Fibroblast of lung (primary cell): ENCODE results near the gene FHDC1. TPM values are rescaled to one million over a fixed set of nuclear protein-coding genes. Genes with fewer than 3 reads are reported as not detected.

ENCODE experiments used
- DNase-seq, 2 donors: peaks; one replicate each; pipeline versions ENCODE4 v3.0.0 to v3.0.0-alpha.2; 2010; ENCODE audit warnings: low read depth in 2 of 2
- H2AFZ ChIP-seq: 2 replicates; pipeline ENCODE4 v1.5.1; 2012; ENCODE audit warnings: low read length, control low read depth, inconsistent platforms
- H3K27ac ChIP-seq: 2 replicates; pipeline ENCODE4 v1.5.1; 2011; ENCODE audit warnings: low read length, control low read depth; ENCODE audit not compliant: insufficient read depth
- H3K27me3 ChIP-seq: 2 replicates; pipeline ENCODE4 v1.5.1; 2011; ENCODE audit warnings: mild to moderate bottlenecking, low read length; ENCODE audit not compliant: control insufficient read depth, insufficient read depth
- H3K36me3 ChIP-seq: 2 replicates; pipeline ENCODE4 v1.5.1; 2011; ENCODE audit warnings: low read length; ENCODE audit not compliant: control insufficient read depth, insufficient read depth
- H3K4me1 ChIP-seq: 2 replicates; pipeline ENCODE4 v1.5.1; 2011; ENCODE audit warnings: low read length; ENCODE audit not compliant: control insufficient read depth, insufficient read depth; ENCODE audit errors: extremely low read depth
- H3K4me2 ChIP-seq: 2 replicates; pipeline ENCODE4 v1.5.1; 2011; ENCODE audit warnings: low read length, control low read depth; ENCODE audit not compliant: insufficient read depth; ENCODE audit errors: extremely low read depth
- H3K4me3 ChIP-seq, 4 experiments: fragments of 200-600 bp in 1 of 4; sonication (generic) in 1 of 4; replicated peaks in 1 of 4; 2 replicates each; pipeline ENCODE4 v1.5.1; 2011 to 2016; ENCODE audit warnings: low read length in 4 of 4, low read depth in 3 of 4, mild to moderate bottlenecking in 3 of 4, control low read depth in 2 of 4, inconsistent platforms in 1 of 4, mixed read lengths in 1 of 4; ENCODE audit not compliant: insufficient read depth in 1 of 4; ENCODE audit errors: control extremely low read depth in 1 of 4
- H3K79me2 ChIP-seq: 2 replicates; pipeline ENCODE4 v1.5.1; 2012; ENCODE audit warnings: mild to moderate bottlenecking, low read length, inconsistent platforms; ENCODE audit not compliant: control insufficient read depth, insufficient read depth
- H3K9ac ChIP-seq: 2 replicates; pipeline ENCODE4 v1.5.1; 2011; ENCODE audit warnings: mild to moderate bottlenecking, low read length, control low read depth; ENCODE audit not compliant: insufficient read depth
- H3K9me3 ChIP-seq: 2 replicates; pipeline ENCODE4 v1.5.1; 2012; ENCODE audit warnings: low read depth, low read length; ENCODE audit not compliant: control insufficient read depth, insufficient read depth
- H4K20me1 ChIP-seq: 2 replicates; pipeline ENCODE4 v1.5.1; 2011; ENCODE audit warnings: low read length; ENCODE audit not compliant: control insufficient read depth, insufficient read depth; ENCODE audit errors: extremely low read depth
- CTCF ChIP-seq, 2 donors: IDR thresholded peaks in 1 of 2; conservative IDR thresholded peaks in 1 of 2; 1 replicate in 1 of 2; 2 replicates in 1 of 2; pipeline ENCODE4 v1.5.1; 2011 to 2012; ENCODE audit warnings: low read length in 2 of 2, control low read depth in 1 of 2, inconsistent platforms in 1 of 2, low read depth in 1 of 2, mild to moderate bottlenecking in 1 of 2
- EZH2 ChIP-seq: IDR thresholded peaks from 2 replicates; pipeline ENCODE4 v1.5.1; 2012; ENCODE audit warnings: low read length, control low read depth, mild to moderate bottlenecking; ENCODE audit errors: missing control alignments
- polyA plus RNA-seq, 2 donors: library from polyadenylated mRNA; depleted of rRNA in 1 of 2; stranded (reverse) in 1 of 2; unstranded in 1 of 2; fragments of >200 nt; gene quantifications; 2 replicates each; pipeline ENCODE4 v1.2.1, GENCODE V29; 2011 to 2012; ENCODE audit warnings: missing spikeins in 1 of 2
- total RNA-seq: library from RNA; depleted of rRNA; stranded (reverse); fragments of >200 nt; gene quantifications from 2 replicates; pipeline ENCODE4 v1.2.1, GENCODE V29; 2014

Gene FHDC1
- total and polyA plus RNA-seq, 2 donors (not counting 1 experiment from before 2014, with no cell fraction given): 0.14 to 0.33 TPM

- no peaks in the 10 kb centered on the region for H3K79me2 ChIP-seq
- TF ChIP-seq EZH2: no peak
- TF ChIP-seq CTCF (conservative IDR thresholded peaks at IDR 0.05 in 1 of 2, IDR thresholded peaks at IDR 0.05 in 1 of 2; ENCODE audit: low read depth in 1 of 2, low read length in 2 of 2): no peak
- no peak overlapping the region for H3K4me3 ChIP-seq
- no peaks in the 10 kb centered on the region for H3K27me3 ChIP-seq
- H4K20me1 ChIP-seq: no peaks in the 10 kb centered on the region
- no peak overlapping the region for H3K4me2 ChIP-seq
- H3K36me3 ChIP-seq: no peaks in the 10 kb centered on the region
- H3K9me3 ChIP-seq: no peaks in the 10 kb centered on the region
- H3K27ac ChIP-seq: no peak overlapping the region
- H3K4me1 ChIP-seq: no peaks in the 10 kb centered on the region
- H2AFZ ChIP-seq: no peak overlapping the region
- no peak for DNase-seq
- H3K9ac ChIP-seq: no peak overlapping the region
These were observed 18.4 kb upstream of the FHDC1 start for GRCh38 chr4:152917543-152918395.

DNA sequence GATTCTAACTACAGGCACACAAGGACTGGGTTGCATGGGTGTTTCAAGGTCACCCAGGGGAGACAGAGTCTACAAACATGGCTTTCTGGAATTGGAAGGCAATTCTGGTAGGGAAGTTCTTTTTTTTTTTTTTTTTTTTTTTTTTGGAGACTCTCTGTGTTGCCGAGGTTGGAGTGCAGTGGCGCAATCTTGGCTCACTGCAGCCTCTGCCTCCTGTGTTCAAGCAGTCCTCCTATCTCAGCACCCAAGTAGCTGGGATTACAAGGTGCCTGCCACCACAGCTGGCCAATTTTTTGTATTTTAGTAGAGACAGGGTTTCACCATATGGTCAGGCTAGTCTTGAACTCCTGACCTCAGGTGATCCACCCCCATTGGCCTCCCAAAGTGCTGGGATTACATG is 16.3 kb upstream of the FHDC1 start:
- H3K4me2 ChIP-seq: no peak overlapping the region
- H3K36me3 ChIP-seq: no peaks in the 10 kb centered on the region
- no peaks in the 10 kb centered on the region for H3K9me3 ChIP-seq
- no peaks in the 10 kb centered on the region for H3K79me2 ChIP-seq
- TF ChIP-seq CTCF (conservative IDR thresholded peaks at IDR 0.05 in 1 of 2, IDR thresholded peaks at IDR 0.05 in 1 of 2; ENCODE audit: low read depth in 1 of 2, low read length in 2 of 2) (no peak), EZH2 (no peak)
- no peaks in the 10 kb centered on the region for H4K20me1 ChIP-seq
- DNase-seq: no peak
- H3K4me1 ChIP-seq: no peaks in the 10 kb centered on the region
- no peak overlapping the region for H3K9ac ChIP-seq
- no peaks in the 10 kb centered on the region for H3K27me3 ChIP-seq
- no peak overlapping the region for H3K27ac ChIP-seq
- no peak overlapping the region for H2AFZ ChIP-seq
- no peak overlapping the region for H3K4me3 ChIP-seq

DNA sequence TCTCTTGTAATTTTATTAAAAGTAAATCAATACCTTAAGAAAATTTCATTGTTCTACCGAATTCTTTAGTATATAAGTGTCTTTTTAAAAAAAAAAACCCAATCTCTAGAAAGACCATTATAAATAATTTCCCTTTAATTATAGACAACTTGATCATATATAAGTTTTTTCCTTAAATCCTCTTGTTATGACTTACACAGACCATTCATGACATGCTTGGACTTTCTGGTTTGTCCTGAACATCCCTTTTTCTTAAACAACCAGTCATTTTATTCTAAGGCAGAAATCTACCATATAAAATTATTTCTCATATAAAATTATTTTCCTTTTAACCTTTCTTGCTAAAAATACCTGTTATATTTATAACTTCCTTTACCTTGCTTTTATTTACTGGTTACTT is 15.4 kb upstream of the FHDC1 start:
- no peaks in the 10 kb centered on the region for H3K27me3 ChIP-seq
- TF ChIP-seq EZH2 (no peak), CTCF (conservative IDR thresholded peaks at IDR 0.05 in 1 of 2, IDR thresholded peaks at IDR 0.05 in 1 of 2; ENCODE audit: low read depth in 1 of 2, low read length in 2 of 2) (no peak)
- H3K27ac ChIP-seq: no peak overlapping the region
- DNase-seq: peak in 1 of 2 donors; percentile 44
- no peaks in the 10 kb centered on the region for H3K4me1 ChIP-seq
- H3K9me3 ChIP-seq: no peaks in the 10 kb centered on the region
- H3K79me2 ChIP-seq: no peaks in the 10 kb centered on the region
- H3K4me3 ChIP-seq: no peak overlapping the region
- no peak overlapping the region for H3K4me2 ChIP-seq
- H2AFZ ChIP-seq: no peak overlapping the region
- H3K9ac ChIP-seq: no peak overlapping the region
- H4K20me1 ChIP-seq: no peaks in the 10 kb centered on the region
- no peaks in the 10 kb centered on the region for H3K36me3 ChIP-seq
